HCT116 (cell line): Measurements from ENCODE around the gene MTX2.

Experiments used
- CTCF ChIP-seq, 3 experiments: fragments of 200-600 bp in 1 of 3; sonication (generic) in 1 of 3; IDR thresholded peaks in 2 of 3; conservative IDR thresholded peaks in 1 of 3; 2 replicates each; pipeline ENCODE4 v1.5.1; 2012 to 2017; ENCODE audit warnings: low read depth in 2 of 3, low read length in 2 of 3, antibody characterized with exemption in 1 of 3, borderline replicate concordance in 1 of 3, control low read depth in 1 of 3, mild to moderate bottlenecking in 1 of 3, mixed read lengths in 1 of 3, mixed run types in 1 of 3, moderate library complexity in 1 of 3; ENCODE audit not compliant: insufficient read depth in 1 of 3
- EGR1 ChIP-seq: IDR thresholded peaks from 2 replicates; pipeline ENCODE4 v1.6.1; 2012; ENCODE audit warnings: low read depth
- MAX ChIP-seq: IDR thresholded peaks from 2 replicates; pipeline ENCODE4 v1.6.1; 2012
- POLR2A ChIP-seq: IDR thresholded peaks from 2 replicates; pipeline ENCODE4 v1.7.0; 2011; ENCODE audit warnings: borderline replicate concordance; ENCODE audit not compliant: insufficient read depth, insufficient read length; ENCODE audit errors: extremely low read depth
- POLR2AphosphoS5 ChIP-seq: IDR thresholded peaks from 2 replicates; pipeline ENCODE4 v1.6.1; 2011; ENCODE audit warnings: mild to moderate bottlenecking, low read depth, low read length, moderate library complexity
- RAD21 ChIP-seq: IDR thresholded peaks from 2 replicates; pipeline ENCODE4 v1.6.1; 2012; ENCODE audit warnings: low read depth, mild to moderate bottlenecking
- SP1 ChIP-seq: IDR thresholded peaks from 2 replicates; pipeline ENCODE4 v1.6.1; 2012; ENCODE audit warnings: low read depth

- TF ChIP-seq CTCF (IDR thresholded peaks at IDR 0.05 in 2 of 3, conservative IDR thresholded peaks at IDR 0.05 in 1 of 3; ENCODE audit: borderline replicate concordance in 1 of 3, insufficient read depth in 1 of 3, low read depth in 2 of 3, low read length in 2 of 3) (no peak), POLR2A (no peak), SP1 (no peak), MAX (no peak), RAD21 (no peak), POLR2AphosphoS5 (no peak), EGR1 (no peak)
These were observed 65.5 kb downstream of the MTX2 start for GRCh38 chr2:176334729-176335128.
